ENCODE data around the gene PHACTR1.
A peak's percentile ranks its signal among the peaks of the same experiment; 100 is the strongest.
"Not testable (repeated sequence)": the region's sequence is repeated elsewhere in the genome, so short reads cannot be mapped to it uniquely, and the experiment has no call there.

Gene PHACTR1

GRCh38 chr6:13216236-13217014 lies 499.9 kb downstream of the PHACTR1 start:
- DNase-seq = no peak

GRCh38 chr6:13217206-13217905 lies 500.8 kb downstream of the PHACTR1 start:
- no peak for DNase-seq

- no peak for DNase-seq
Measured at GRCh38 chr6:13220266-13220665, 503.7 kb downstream of the PHACTR1 start.

- no peak for DNase-seq
Measured at GRCh38 chr6:13222048-13222447, 505.5 kb downstream of the PHACTR1 start.

GRCh38 chr6:13226071-13226470 lies 509.5 kb downstream of the PHACTR1 start:
- no peak for DNase-seq

GRCh38 chr6:13228264-13229204 lies 512.0 kb downstream of the PHACTR1 start:
- no peak for DNase-seq

- peak; percentile 21 for DNase-seq
Measured at GRCh38 chr6:13229205-13230085, 512.9 kb downstream of the PHACTR1 start.

- DNase-seq = no peak
Measured at GRCh38 chr6:13233106-13233505, 516.5 kb downstream of the PHACTR1 start.

- DNase-seq = no peak
Measured at GRCh38 chr6:13234130-13234529, 517.6 kb downstream of the PHACTR1 start.

GRCh38 chr6:13235339-13235738 lies 518.8 kb downstream of the PHACTR1 start:
- no peak for DNase-seq

GRCh38 chr6:13237318-13237717 lies 520.8 kb downstream of the PHACTR1 start:
- no peak for DNase-seq

GRCh38 chr6:13238017-13238416 lies 521.5 kb downstream of the PHACTR1 start:
- no peak for DNase-seq

GRCh38 chr6:13238640-13239216 lies 522.2 kb downstream of the PHACTR1 start:
- no peak for DNase-seq

- no peak for DNase-seq
Measured at GRCh38 chr6:13239530-13240455, 523.2 kb downstream of the PHACTR1 start.

- no peak for DNase-seq
Measured at GRCh38 chr6:13241364-13241763, 524.8 kb downstream of the PHACTR1 start.

GRCh38 chr6:13242178-13242577 lies 525.6 kb downstream of the PHACTR1 start:
- DNase-seq = no peak

GRCh38 chr6:13242590-13242989 lies 526.0 kb downstream of the PHACTR1 start:
- DNase-seq = no peak

- DNase-seq = no peak
Measured at GRCh38 chr6:13243033-13243432, 526.5 kb downstream of the PHACTR1 start.

GRCh38 chr6:13243745-13244144 lies 527.2 kb downstream of the PHACTR1 start:
- not testable (repeated sequence) for DNase-seq

GRCh38 chr6:13247627-13248026 lies 531.1 kb downstream of the PHACTR1 start:
- DNase-seq = no peak

GRCh38 chr6:13248053-13248452 lies 531.5 kb downstream of the PHACTR1 start:
- DNase-seq = no peak
